PFSK-1 (cell line): ENCODE results near the gene MT1X.

Experiments used
- FOXP2 ChIP-seq: optimal IDR thresholded peaks from 2 replicates; pipeline ENCODE3; 2011; ENCODE audit warnings: borderline replicate concordance, control low read depth, inconsistent platforms; ENCODE audit not compliant: insufficient read depth; ENCODE audit errors: extremely low read length, extremely low read depth
- POLR2AphosphoS5 ChIP-seq: IDR thresholded peaks from 2 replicates; pipeline ENCODE4 v1.6.1; 2012; ENCODE audit warnings: low read depth, mild to moderate bottlenecking, control low read depth, low read length, moderate library complexity
- SIN3A ChIP-seq: IDR thresholded peaks from 2 replicates; pipeline ENCODE4 v1.6.1; 2012; ENCODE audit warnings: mild to moderate bottlenecking, low read length, moderate library complexity, borderline replicate concordance; ENCODE audit not compliant: insufficient read depth
- TAF1 ChIP-seq: IDR thresholded peaks from 2 replicates; pipeline ENCODE4 v1.6.1; 2012; ENCODE audit warnings: low read length, control low read depth, borderline replicate concordance; ENCODE audit not compliant: insufficient read depth
- TF ChIP-seq, protein P1 (sequence below), 2 experiments: IDR thresholded peaks; 2 replicates each; pipeline versions ENCODE4 v1.6.1 to v1.8.0; 2011 to 2012; ENCODE audit warnings: low read depth in 2 of 2, low read length in 2 of 2, control low read depth in 1 of 2, inconsistent platforms in 1 of 2, mild to moderate bottlenecking in 1 of 2, moderate library complexity in 1 of 2; ENCODE audit not compliant: insufficient read depth in 1 of 2

DNA sequence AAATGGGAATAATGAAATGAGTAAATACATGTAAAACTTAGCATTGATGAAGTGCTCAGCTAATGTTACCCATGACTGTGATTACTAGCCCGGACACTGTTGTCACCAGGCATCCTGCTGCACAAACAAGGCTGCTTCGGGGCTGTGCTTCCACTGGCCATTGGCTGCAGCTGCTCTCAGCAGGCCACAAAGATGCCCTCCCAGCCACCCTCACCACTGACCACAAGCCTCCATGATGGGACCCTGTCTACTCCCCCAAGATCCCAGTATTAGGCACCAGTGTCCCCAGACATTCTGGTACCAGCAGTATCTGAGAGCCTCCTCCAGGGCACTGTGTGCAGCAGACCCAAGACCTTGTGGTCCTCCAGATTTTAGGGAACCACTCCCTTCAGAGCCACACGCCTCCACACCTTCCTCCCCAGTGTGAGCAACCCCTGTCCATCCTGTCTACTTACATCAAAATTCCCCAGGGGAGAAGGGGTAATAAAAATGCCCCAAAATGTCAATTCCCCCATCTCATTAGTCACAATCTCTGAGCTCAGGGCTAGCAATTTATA, 28.0 kb downstream of the MT1X start:
- TF ChIP-seq TAF1: no peak
- no peak for TF ChIP-seq SIN3A
- no peak for TF ChIP-seq POLR2AphosphoS5
- TF ChIP-seq, protein P1, sequence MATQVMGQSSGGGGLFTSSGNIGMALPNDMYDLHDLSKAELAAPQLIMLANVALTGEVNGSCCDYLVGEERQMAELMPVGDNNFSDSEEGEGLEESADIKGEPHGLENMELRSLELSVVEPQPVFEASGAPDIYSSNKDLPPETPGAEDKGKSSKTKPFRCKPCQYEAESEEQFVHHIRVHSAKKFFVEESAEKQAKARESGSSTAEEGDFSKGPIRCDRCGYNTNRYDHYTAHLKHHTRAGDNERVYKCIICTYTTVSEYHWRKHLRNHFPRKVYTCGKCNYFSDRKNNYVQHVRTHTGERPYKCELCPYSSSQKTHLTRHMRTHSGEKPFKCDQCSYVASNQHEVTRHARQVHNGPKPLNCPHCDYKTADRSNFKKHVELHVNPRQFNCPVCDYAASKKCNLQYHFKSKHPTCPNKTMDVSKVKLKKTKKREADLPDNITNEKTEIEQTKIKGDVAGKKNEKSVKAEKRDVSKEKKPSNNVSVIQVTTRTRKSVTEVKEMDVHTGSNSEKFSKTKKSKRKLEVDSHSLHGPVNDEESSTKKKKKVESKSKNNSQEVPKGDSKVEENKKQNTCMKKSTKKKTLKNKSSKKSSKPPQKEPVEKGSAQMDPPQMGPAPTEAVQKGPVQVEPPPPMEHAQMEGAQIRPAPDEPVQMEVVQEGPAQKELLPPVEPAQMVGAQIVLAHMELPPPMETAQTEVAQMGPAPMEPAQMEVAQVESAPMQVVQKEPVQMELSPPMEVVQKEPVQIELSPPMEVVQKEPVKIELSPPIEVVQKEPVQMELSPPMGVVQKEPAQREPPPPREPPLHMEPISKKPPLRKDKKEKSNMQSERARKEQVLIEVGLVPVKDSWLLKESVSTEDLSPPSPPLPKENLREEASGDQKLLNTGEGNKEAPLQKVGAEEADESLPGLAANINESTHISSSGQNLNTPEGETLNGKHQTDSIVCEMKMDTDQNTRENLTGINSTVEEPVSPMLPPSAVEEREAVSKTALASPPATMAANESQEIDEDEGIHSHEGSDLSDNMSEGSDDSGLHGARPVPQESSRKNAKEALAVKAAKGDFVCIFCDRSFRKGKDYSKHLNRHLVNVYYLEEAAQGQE (IDR thresholded peaks at IDR 0.05; ENCODE audit: insufficient read depth in 1 of 2, low read depth in 2 of 2, low read length in 2 of 2): no peak
- TF ChIP-seq FOXP2: no peak
